NCI-H82 treated with DMSO at 0.1 percent for 48 hours (cell line): Measurements from ENCODE around the gene MRGPRG.

Source experiments
- DNase-seq: peaks from one replicate; lab custom pipeline; 2025; ENCODE audit not compliant: unreplicated experiment; lab: John Stamatoyannopoulos, UW

MRGPRG gene

GRCh38 chr11:3207526-3208189 is 11.0 kb downstream of the MRGPRG start:
- no peak for DNase-seq

- no peak for DNase-seq
Observed at GRCh38 chr11:3206922-3207204, 11.8 kb downstream of the MRGPRG start.

GRCh38 chr11:3206156-3206921 is 12.3 kb downstream of the MRGPRG start:
- no peak for DNase-seq

GRCh38 chr11:3205261-3206155 is 13.1 kb downstream of the MRGPRG start:
- DNase-seq: no peak

- DNase-seq: no peak
Observed at GRCh38 chr11:3204141-3205015, 14.2 kb downstream of the MRGPRG start.

- DNase-seq: no peak
Observed at GRCh38 chr11:3203221-3204043, 15.2 kb downstream of the MRGPRG start.

GRCh38 chr11:3202759-3203158 is 15.9 kb downstream of the MRGPRG start:
- no peak for DNase-seq

- DNase-seq: no peak
Observed at GRCh38 chr11:3202305-3202704, 16.3 kb downstream of the MRGPRG start.

- DNase-seq: no peak
Observed at GRCh38 chr11:3201677-3202181, 16.9 kb downstream of the MRGPRG start.

- DNase-seq: no peak
Observed at GRCh38 chr11:3201112-3201581, 17.5 kb downstream of the MRGPRG start.

- no peak for DNase-seq
Observed at GRCh38 chr11:3200388-3201111, 18.1 kb downstream of the MRGPRG start.

GRCh38 chr11:3199537-3200295 is 18.9 kb downstream of the MRGPRG start:
- no peak for DNase-seq

GRCh38 chr11:3198815-3199214 is 19.8 kb downstream of the MRGPRG start:
- DNase-seq: no peak

GRCh38 chr11:3197878-3198528 is 20.6 kb downstream of the MRGPRG start:
- no peak for DNase-seq

GRCh38 chr11:3197044-3197695 is 21.4 kb downstream of the MRGPRG start:
- DNase-seq: no peak

GRCh38 chr11:3196161-3197043 is 22.2 kb downstream of the MRGPRG start:
- DNase-seq: no peak
